Calu3 (cell line): ENCODE measurements around the gene CTNNA2. TPM values are rescaled to one million over a fixed set of nuclear protein-coding genes. Genes with fewer than 3 reads are reported as not detected.

Source experiments
- BruUV-seq: library from RNA; stranded (reverse); fragments of 400-500 nt; replicated peaks from 2 replicates; lab custom pipeline; 2021; lab: Mats Ljungman, UMichigan
- CTCF ChIA-PET: fragments of 300-600 bp; sonication (Branson Sonifier 250); formaldehyde crosslinking; loops from one replicate; lab custom pipeline; 2022; ENCODE audit warnings: antibody characterized with exemption; lab: Charles Lee
- DNase-seq: peaks from one replicate; pipeline ENCODE4 v3.0.0; 2022
- H3K27ac Mint-ChIP-seq: one replicate; pipeline ENCODE4 v1.8.0; 2022; ENCODE audit warnings: mixed read lengths; ENCODE audit not compliant: unreplicated experiment
- H3K27me3 Mint-ChIP-seq: one replicate; pipeline ENCODE4 v1.8.0; 2022; ENCODE audit warnings: mixed read lengths; ENCODE audit not compliant: unreplicated experiment
- H3K36me3 Mint-ChIP-seq: one replicate; pipeline ENCODE4 v1.8.0; 2022; ENCODE audit warnings: mild to moderate bottlenecking, moderate library complexity, mixed read lengths; ENCODE audit not compliant: insufficient read depth, unreplicated experiment
- H3K4me1 Mint-ChIP-seq: one replicate; pipeline ENCODE4 v1.8.0; 2022; ENCODE audit warnings: mild to moderate bottlenecking, low read depth, mixed read lengths; ENCODE audit not compliant: unreplicated experiment
- H3K4me3 Mint-ChIP-seq: one replicate; pipeline ENCODE4 v1.8.0; 2022; ENCODE audit warnings: mild to moderate bottlenecking, low read depth, moderate library complexity, mixed read lengths; ENCODE audit not compliant: unreplicated experiment
- H3K9me3 Mint-ChIP-seq: one replicate; pipeline ENCODE4 v1.8.0; 2022; ENCODE audit warnings: low read depth, mixed read lengths; ENCODE audit not compliant: unreplicated experiment
- CTCF ChIP-seq: fragments of 200-600 bp; IDR thresholded peaks from one replicate; pipeline ENCODE4 v1.8.0; 2022; ENCODE audit warnings: antibody characterized with exemption; ENCODE audit not compliant: unreplicated experiment
- intact Hi-C: fragments of 100-400 bp; cut with micrococcal nuclease; formaldehyde crosslinking; loops from one replicate; pipeline ENCODE4 v1.10.0; 2022; ENCODE audit not compliant: unreplicated experiment
- total RNA-seq: library from RNA; stranded (reverse); gene quantifications from 2 replicates; pipeline ENCODE4 v1.2.3, GENCODE V29; 2022

Gene CTNNA2
- total RNA-seq, 1 experiment from 2014 or later = not detected

GRCh38 chr2:80242355-80242910, 729.6 kb downstream of the CTNNA2 start:
- Mint-ChIP-seq H3K9me3 (peaks cover 4% of the 10 kb centered on the region), H3K4me3 (no peak overlapping the region), H3K4me1 (no peaks in the 10 kb centered on the region), H3K36me3 (no peaks in the 10 kb centered on the region), H3K27me3 (no peaks in the 10 kb centered on the region), H3K27ac (no peak overlapping the region)
- no peak for TF ChIP-seq CTCF
- CTCF ChIA-PET = no interaction called here
- BruUV-seq = no TSS peak
- no peak for DNase-seq
- intact Hi-C loops = no loop called here

DNA sequence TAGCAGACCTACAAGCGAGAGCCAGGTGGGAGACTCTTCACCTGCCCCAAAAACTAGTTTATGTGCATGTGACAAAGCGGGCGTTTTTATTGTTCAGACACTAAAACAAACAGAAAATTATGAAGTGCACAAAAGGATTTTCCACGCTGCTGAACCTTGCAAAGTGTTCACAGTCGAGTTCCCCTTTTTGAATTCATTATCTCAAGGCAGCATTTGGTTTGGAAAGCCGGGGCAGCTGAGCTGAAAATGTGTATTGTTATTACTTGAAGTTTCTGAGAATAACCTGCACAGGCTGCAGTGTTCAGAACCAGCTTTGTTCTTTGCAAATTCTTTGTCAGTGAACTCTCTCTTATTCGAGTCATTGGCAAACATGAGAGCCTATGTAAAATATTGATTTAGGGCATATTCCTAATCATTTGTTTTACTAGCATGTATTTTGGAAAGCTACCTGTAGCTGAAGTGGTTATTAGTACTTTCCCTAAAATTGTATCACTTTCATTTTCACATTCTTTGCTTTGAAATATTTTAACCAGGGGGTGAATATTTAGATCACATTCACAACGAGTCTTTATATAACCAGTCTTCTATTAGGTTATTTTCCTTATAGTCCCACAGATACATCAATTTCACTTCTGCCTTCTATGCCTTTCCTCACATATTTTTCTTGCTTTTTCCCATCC, 732.2 kb downstream of the CTNNA2 start:
- intact Hi-C loops = no loop called here
- no peaks in the 10 kb centered on the region for H3K36me3 Mint-ChIP-seq
- H3K27me3 Mint-ChIP-seq = no peaks in the 10 kb centered on the region
- H3K4me1 Mint-ChIP-seq = no peaks in the 10 kb centered on the region
- no peak overlapping the region for H3K27ac Mint-ChIP-seq
- H3K9me3 Mint-ChIP-seq = peaks cover 6% of the 10 kb centered on the region
- no peak overlapping the region for H3K4me3 Mint-ChIP-seq
- no peak for TF ChIP-seq CTCF
- no TSS peak for BruUV-seq
- no peak for DNase-seq
- CTCF ChIA-PET = no interaction called here

DNA sequence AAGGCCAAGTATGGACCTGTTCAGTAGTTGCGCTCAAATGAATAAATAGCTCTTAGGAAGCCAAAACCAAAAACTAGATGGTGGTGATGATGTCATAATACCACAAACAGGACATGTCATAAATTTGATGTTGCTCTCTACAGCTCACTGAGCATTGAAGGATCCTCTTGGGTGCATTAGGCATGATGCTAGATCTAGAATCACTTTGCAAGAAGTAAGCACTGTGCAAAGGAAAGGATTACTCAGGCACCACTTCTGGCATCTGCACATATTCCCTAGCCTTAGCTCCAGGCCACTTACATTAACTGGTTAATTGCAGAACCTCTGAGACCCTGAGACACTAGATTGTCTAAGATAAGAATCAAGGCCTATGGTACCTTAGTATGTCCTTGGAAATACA, 733.7 kb downstream of the CTNNA2 start:
- CTCF ChIA-PET = interaction anchor here (0.6 kb wide), 1 partner anchor 173 kb away, joined by 3 read pairs; no protein-coding TSS in a partner anchor
- no TSS peak for BruUV-seq
- Mint-ChIP-seq H3K4me1 (no peaks in the 10 kb centered on the region), H3K27ac (no peak overlapping the region), H3K4me3 (no peak overlapping the region), H3K9me3 (peaks cover 12% of the 10 kb centered on the region), H3K36me3 (no peaks in the 10 kb centered on the region), H3K27me3 (no peaks in the 10 kb centered on the region)
- no peak for DNase-seq
- TF ChIP-seq CTCF = no peak
- intact Hi-C loops = no loop called here

DNA sequence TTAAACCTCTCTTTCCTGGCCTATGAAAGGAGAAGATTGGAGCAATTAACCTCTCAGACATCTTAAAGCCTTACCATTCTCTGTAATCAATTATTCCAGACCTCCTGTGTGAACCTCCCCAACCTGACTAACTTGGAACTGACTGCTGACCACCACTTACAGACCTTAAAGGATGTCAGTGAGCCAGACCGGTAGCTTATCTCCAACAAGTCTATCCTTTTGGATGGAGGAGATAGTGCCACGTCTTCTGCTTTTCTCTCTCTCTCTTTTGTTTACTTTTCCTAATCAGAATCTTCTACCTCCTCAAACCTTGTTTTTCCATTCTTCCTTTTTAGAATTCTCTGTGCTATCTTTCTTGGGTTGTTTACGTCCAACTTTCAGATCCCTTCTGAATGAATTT, 734.5 kb downstream of the CTNNA2 start:
- BruUV-seq = no TSS peak
- intact Hi-C loops = no loop called here
- no peak for TF ChIP-seq CTCF
- CTCF ChIA-PET = no interaction called here
- Mint-ChIP-seq H3K27ac (no peak overlapping the region), H3K4me3 (no peak overlapping the region), H3K9me3 (peaks cover 12% of the 10 kb centered on the region), H3K4me1 (no peaks in the 10 kb centered on the region), H3K36me3 (no peaks in the 10 kb centered on the region), H3K27me3 (no peaks in the 10 kb centered on the region)
- no peak for DNase-seq
